ENCODE results near the gene TTC21B. TPM values are rescaled to one million over a fixed set of nuclear protein-coding genes. Genes with fewer than 3 reads are reported as not detected.
"Not testable (repeated sequence)": the region's sequence is repeated elsewhere in the genome, so short reads cannot be mapped to it uniquely, and the experiment has no call there.

The TTC21B gene
- total RNA-seq = 10 to 100 TPM; 15.8 to 16.4 TPM

- H3K27me3 Mint-ChIP-seq (ENCODE audit: low read depth) = no peaks in the 10 kb centered on the region
- H3K9me3 Mint-ChIP-seq (ENCODE audit: insufficient read depth) = no peaks in the 10 kb centered on the region
- peaks cover 15% of the 10 kb centered on the region for H3K4me1 Mint-ChIP-seq (ENCODE audit: low read depth)
- ATAC-seq (peak; percentile 98), DNase-seq (peak; percentile 92)
- peak within 1 kb of the TSS; percentile 59 for H3K4me3 Mint-ChIP-seq
- H3K36me3 Mint-ChIP-seq (ENCODE audit: low read depth) = peaks cover 3% of the 10 kb centered on the region
- no peak within 1 kb of the TSS for H3K27ac Mint-ChIP-seq
- POLR2A ChIA-PET = interaction anchor here (0.9 to 1.4 kb wide), 4 partner anchors 9 to 174 kb away, joined by 3 to 10 read pairs (median 4); partner anchors contain the start of gene SCN1A
- CTCF ChIA-PET = interaction anchor here (0.8 to 1.9 kb wide), 10 partner anchors 9 to 173 kb away, joined by 4 to 12 read pairs (median 6); partner anchors contain the start of gene SCN1A
Measured at GRCh38 chr2:165953655-165954606, at the start of gene TTC21B. Gene TTC21B, minus strand, starts transcription at chr2:165953776. Its CDS starts 71 bp downstream, at chr2:165953705.

GRCh38 chr2:166000401-166000800, 46.8 kb upstream of the TTC21B start:
- peaks cover 9% of the 10 kb centered on the region for H3K27me3 Mint-ChIP-seq (ENCODE audit: low read depth)
- DNase-seq = no peak
- no peak for ATAC-seq
- H3K4me1 Mint-ChIP-seq (ENCODE audit: low read depth) = no peaks in the 10 kb centered on the region
- H3K27ac Mint-ChIP-seq = no peak overlapping the region
- no peaks in the 10 kb centered on the region for H3K9me3 Mint-ChIP-seq (ENCODE audit: insufficient read depth)
- no peak overlapping the region for H3K4me3 Mint-ChIP-seq
- ChIA-PET POLR2A (no interaction called here), CTCF (no interaction called here)
- no peaks in the 10 kb centered on the region for H3K36me3 Mint-ChIP-seq (ENCODE audit: low read depth)

GRCh38 chr2:165990846-165991245, 37.3 kb upstream of the TTC21B start:
- POLR2A ChIA-PET = no interaction called here
- peaks cover 2% of the 10 kb centered on the region for H3K27me3 Mint-ChIP-seq (ENCODE audit: low read depth)

GRCh38 chr2:165989851-165990250, 36.3 kb upstream of the TTC21B start:
- DNase-seq (no peak), ATAC-seq (no peak)
- CTCF ChIA-PET = no interaction called here
- Mint-ChIP-seq H3K9me3 (ENCODE audit: insufficient read depth) (no peaks in the 10 kb centered on the region), H3K4me3 (no peak overlapping the region), H3K27me3 (ENCODE audit: low read depth) (peaks cover 5% of the 10 kb centered on the region), H3K36me3 (ENCODE audit: low read depth) (no peaks in the 10 kb centered on the region), H3K4me1 (ENCODE audit: low read depth) (no peaks in the 10 kb centered on the region), H3K27ac (no peak overlapping the region)
- POLR2A ChIA-PET = no interaction called here

More at GRCh38 chr2:165990846-165991245, 37.3 kb upstream of the TTC21B start:
- no peak for ATAC-seq
- no peak overlapping the region for H3K4me3 Mint-ChIP-seq
- no peaks in the 10 kb centered on the region for H3K36me3 Mint-ChIP-seq (ENCODE audit: low read depth)
- no peak overlapping the region for H3K27ac Mint-ChIP-seq
- no peaks in the 10 kb centered on the region for H3K4me1 Mint-ChIP-seq (ENCODE audit: low read depth)
- no peak for DNase-seq
- H3K9me3 Mint-ChIP-seq (ENCODE audit: insufficient read depth) = no peaks in the 10 kb centered on the region
- CTCF ChIA-PET = no interaction called here

GRCh38 chr2:165985120-165985519, 31.5 kb upstream of the TTC21B start:
- DNase-seq = no peak
- CTCF ChIA-PET = no interaction called here
- POLR2A ChIA-PET = no interaction called here

GRCh38 chr2:165972161-165972560, 18.6 kb upstream of the TTC21B start:
- POLR2A ChIA-PET; H3K27me3 Mint-ChIP-seq (ENCODE audit: low read depth); ATAC-seq; H3K36me3 Mint-ChIP-seq (ENCODE audit: low read depth); H3K4me3 Mint-ChIP-seq; H3K27ac Mint-ChIP-seq; CTCF ChIA-PET; H3K9me3 Mint-ChIP-seq (ENCODE audit: insufficient read depth); DNase-seq; H3K4me1 Mint-ChIP-seq (ENCODE audit: low read depth): not testable (repeated sequence)

More at GRCh38 chr2:165985120-165985519, 31.5 kb upstream of the TTC21B start:
- H3K27ac Mint-ChIP-seq = no peak overlapping the region
- H3K4me3 Mint-ChIP-seq = no peak overlapping the region
- no peaks in the 10 kb centered on the region for H3K9me3 Mint-ChIP-seq (ENCODE audit: insufficient read depth)
- H3K4me1 Mint-ChIP-seq (ENCODE audit: low read depth) = no peaks in the 10 kb centered on the region
- H3K36me3 Mint-ChIP-seq (ENCODE audit: low read depth) = no peaks in the 10 kb centered on the region
- peaks cover 4% of the 10 kb centered on the region for H3K27me3 Mint-ChIP-seq (ENCODE audit: low read depth)
- ATAC-seq = no peak

- H3K4me3 Mint-ChIP-seq = no peak overlapping the region
- DNase-seq = no peak
- ATAC-seq = no peak
- H3K27ac Mint-ChIP-seq = no peak overlapping the region
- peaks cover 5% of the 10 kb centered on the region for H3K27me3 Mint-ChIP-seq (ENCODE audit: low read depth)
- ChIA-PET CTCF (no interaction called here), POLR2A (no interaction called here)
- H3K36me3 Mint-ChIP-seq (ENCODE audit: low read depth) = no peaks in the 10 kb centered on the region
- H3K9me3 Mint-ChIP-seq (ENCODE audit: insufficient read depth) = no peaks in the 10 kb centered on the region
- H3K4me1 Mint-ChIP-seq (ENCODE audit: low read depth) = no peaks in the 10 kb centered on the region
Measured at GRCh38 chr2:165970663-165971062, 17.1 kb upstream of the TTC21B start.

GRCh38 chr2:165969227-165969626, 15.7 kb upstream of the TTC21B start:
- no peak overlapping the region for H3K27ac Mint-ChIP-seq
- H3K4me1 Mint-ChIP-seq (ENCODE audit: low read depth) = no peaks in the 10 kb centered on the region
- no peaks in the 10 kb centered on the region for H3K36me3 Mint-ChIP-seq (ENCODE audit: low read depth)
- no peak overlapping the region for H3K4me3 Mint-ChIP-seq
- POLR2A ChIA-PET = no interaction called here
- ATAC-seq (no peak), DNase-seq (no peak)
- H3K9me3 Mint-ChIP-seq (ENCODE audit: insufficient read depth) = no peaks in the 10 kb centered on the region
- H3K27me3 Mint-ChIP-seq (ENCODE audit: low read depth) = no peaks in the 10 kb centered on the region
- CTCF ChIA-PET = no interaction called here

GRCh38 chr2:165967746-165968145, 14.2 kb upstream of the TTC21B start:
- no peaks in the 10 kb centered on the region for H3K36me3 Mint-ChIP-seq (ENCODE audit: low read depth)
- no peak for DNase-seq

GRCh38 chr2:165961818-165962217, 8.2 kb upstream of the TTC21B start:
- Mint-ChIP-seq H3K4me1 (ENCODE audit: low read depth) (no peaks in the 10 kb centered on the region), H3K27ac (no peak overlapping the region), H3K9me3 (ENCODE audit: insufficient read depth) (no peaks in the 10 kb centered on the region), H3K4me3 (no peak overlapping the region), H3K36me3 (ENCODE audit: low read depth) (no peaks in the 10 kb centered on the region), H3K27me3 (ENCODE audit: low read depth) (no peaks in the 10 kb centered on the region)
- no peak for DNase-seq
- CTCF ChIA-PET = no interaction called here
- ATAC-seq = no peak
- POLR2A ChIA-PET = no interaction called here

More at GRCh38 chr2:165967746-165968145, 14.2 kb upstream of the TTC21B start:
- ChIA-PET CTCF (no interaction called here), POLR2A (no interaction called here)
- no peak overlapping the region for H3K4me3 Mint-ChIP-seq
- H3K9me3 Mint-ChIP-seq (ENCODE audit: insufficient read depth) = no peaks in the 10 kb centered on the region
- no peak for ATAC-seq
- H3K27ac Mint-ChIP-seq = no peak overlapping the region
- no peaks in the 10 kb centered on the region for H3K4me1 Mint-ChIP-seq (ENCODE audit: low read depth)
- no peaks in the 10 kb centered on the region for H3K27me3 Mint-ChIP-seq (ENCODE audit: low read depth)

GRCh38 chr2:165959371-165959770, 5.8 kb upstream of the TTC21B start:
- ChIA-PET CTCF (no interaction called here), POLR2A (no interaction called here)
- no peak overlapping the region for H3K4me3 Mint-ChIP-seq
- H3K9me3 Mint-ChIP-seq (ENCODE audit: insufficient read depth) = no peaks in the 10 kb centered on the region
- H3K27me3 Mint-ChIP-seq (ENCODE audit: low read depth) = no peaks in the 10 kb centered on the region
- no peaks in the 10 kb centered on the region for H3K36me3 Mint-ChIP-seq (ENCODE audit: low read depth)
- no peak for DNase-seq
- H3K27ac Mint-ChIP-seq = no peak overlapping the region
- peaks cover 12% of the 10 kb centered on the region for H3K4me1 Mint-ChIP-seq (ENCODE audit: low read depth)
- no peak for ATAC-seq

GRCh38 chr2:165958313-165958960, 4.9 kb upstream of the TTC21B start:
- CTCF ChIA-PET = interaction anchor here (1.0 kb wide), 1 partner anchor 29 kb away, joined by 3 read pairs; no protein-coding TSS in a partner anchor
- ATAC-seq = no peak

More at GRCh38 chr2:165958313-165958960, 4.9 kb upstream of the TTC21B start:
- peaks cover 12% of the 10 kb centered on the region for H3K4me1 Mint-ChIP-seq (ENCODE audit: low read depth)
- POLR2A ChIA-PET = no interaction called here
- H3K27me3 Mint-ChIP-seq (ENCODE audit: low read depth) = no peaks in the 10 kb centered on the region
- no peaks in the 10 kb centered on the region for H3K9me3 Mint-ChIP-seq (ENCODE audit: insufficient read depth)
- no peak overlapping the region for H3K4me3 Mint-ChIP-seq
- DNase-seq = no peak
- no peak overlapping the region for H3K27ac Mint-ChIP-seq
- no peaks in the 10 kb centered on the region for H3K36me3 Mint-ChIP-seq (ENCODE audit: low read depth)
